GM19438 (cell line): Measurements from ENCODE around the gene CCDC171.

Source experiments
- ATAC-seq: cut with Tn5 transposase; IDR thresholded peaks from one replicate; pipeline ENCODE4 v1.9.1; 2021; ENCODE audit warnings: low read depth; ENCODE audit not compliant: unreplicated experiment

CCDC171 gene

GRCh38 chr9:15856591-15856990, 303.7 kb downstream of the CCDC171 start:
- ATAC-seq, result no peak

DNA sequence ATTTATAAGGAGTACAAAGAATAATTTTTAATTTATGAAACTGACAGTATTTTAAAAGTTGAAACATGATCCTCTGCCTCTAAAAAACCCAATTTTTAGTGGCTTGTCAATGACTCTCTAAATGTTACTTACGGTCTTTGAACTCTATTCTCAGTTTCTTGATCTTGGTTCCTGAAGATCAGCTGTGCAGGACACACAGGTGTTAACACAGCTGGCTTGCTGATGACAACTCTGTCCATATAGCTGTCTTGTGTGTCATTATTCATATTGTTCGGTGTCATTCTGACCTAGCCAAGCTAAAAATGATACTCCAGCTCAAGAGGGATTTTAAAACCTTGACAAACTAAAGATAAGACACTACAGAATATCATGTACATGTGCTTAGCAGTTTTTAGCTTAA, 314.5 kb downstream of the CCDC171 start:
- ATAC-seq, result no peak

- ATAC-seq, result no peak
Observed at GRCh38 chr9:15867988-15868387, 315.1 kb downstream of the CCDC171 start.

GRCh38 chr9:15873573-15874177, 320.8 kb downstream of the CCDC171 start:
- no peak for ATAC-seq

DNA sequence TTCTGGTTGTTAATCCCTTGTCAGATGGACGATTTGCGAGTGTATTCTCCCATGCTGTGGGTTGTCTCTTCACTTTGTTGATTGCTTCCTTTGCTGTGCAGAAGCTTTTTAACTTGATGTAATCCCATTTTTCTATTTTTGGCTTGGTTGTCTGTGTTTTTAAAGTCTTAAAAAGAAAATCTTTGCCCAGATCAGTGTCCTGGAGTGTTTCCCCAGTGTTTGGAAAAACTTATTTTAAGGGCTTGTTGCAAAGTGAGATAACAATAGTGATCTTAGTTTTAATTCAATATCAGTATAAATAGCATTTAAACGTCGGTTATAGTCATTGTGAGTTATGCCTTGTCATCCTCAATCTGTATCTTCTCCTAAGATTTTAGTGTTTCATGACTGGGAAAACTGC, 329.5 kb downstream of the CCDC171 start:
- ATAC-seq, result no peak

DNA sequence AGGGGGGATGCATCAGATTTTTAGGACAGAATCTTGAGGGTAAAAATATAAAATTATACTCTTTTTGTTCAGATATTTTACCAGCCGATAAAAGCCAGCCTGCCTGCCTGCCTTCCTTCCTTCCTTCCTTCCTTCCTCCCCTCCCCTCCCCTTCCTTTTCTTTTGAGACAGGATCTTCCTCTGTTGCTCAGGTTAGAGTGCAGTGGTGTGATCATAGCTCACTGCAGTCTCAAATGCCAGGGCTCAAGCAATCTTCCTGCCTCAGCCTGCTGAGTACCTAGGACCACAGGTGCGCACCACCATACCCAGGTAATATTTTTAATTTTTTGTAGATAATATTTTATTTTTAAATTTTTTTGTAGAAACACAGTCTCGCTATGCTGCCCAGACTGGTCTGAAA, 330.0 kb downstream of the CCDC171 start:
- ATAC-seq, result no peak

GRCh38 chr9:15885464-15885863, 332.6 kb downstream of the CCDC171 start:
- ATAC-seq, result no peak

DNA sequence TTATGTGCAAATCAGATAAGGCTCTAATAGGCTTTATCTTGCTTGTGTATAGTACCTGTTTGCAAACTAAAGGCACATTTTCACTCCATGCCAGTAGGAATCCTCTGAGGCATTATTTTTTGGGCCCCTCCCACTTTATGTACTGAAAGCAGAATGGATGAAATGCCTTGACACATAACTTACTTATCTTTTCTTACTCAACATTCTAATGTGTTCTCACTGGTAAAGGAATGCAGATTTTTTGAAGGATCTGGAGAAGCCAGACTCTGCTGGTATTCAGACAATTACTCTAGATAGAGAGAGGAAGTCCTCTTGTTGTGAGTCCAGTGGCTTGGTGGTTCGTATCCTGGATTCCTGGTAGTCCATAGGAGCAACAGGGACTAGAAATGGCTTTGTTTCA, 336.7 kb downstream of the CCDC171 start:
- ATAC-seq, result no peak

GRCh38 chr9:15901572-15901971, 348.7 kb downstream of the CCDC171 start:
- ATAC-seq, result no peak

DNA sequence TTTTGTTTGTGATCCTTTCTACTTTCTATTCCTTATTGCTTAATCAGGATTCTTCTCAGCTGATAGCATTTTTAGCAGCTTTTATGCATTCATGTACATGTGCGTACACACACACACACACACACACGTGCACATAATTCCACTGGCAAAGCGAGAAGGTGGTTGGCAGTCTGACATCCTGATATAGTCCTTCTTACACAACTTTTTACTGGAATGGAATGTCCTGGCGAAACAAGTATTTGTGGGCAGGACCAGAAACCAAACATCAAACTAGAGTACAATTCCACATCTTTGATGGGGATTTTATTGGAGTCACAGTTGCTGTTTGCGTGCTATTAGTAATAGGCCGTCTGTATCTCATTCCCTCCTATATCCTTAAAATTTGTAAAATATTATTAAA, 356.5 kb downstream of the CCDC171 start:
- ATAC-seq, result no peak

GRCh38 chr9:15915711-15916110, 362.9 kb downstream of the CCDC171 start:
- ATAC-seq, result no peak

- ATAC-seq, result no peak
Observed at GRCh38 chr9:15927161-15927560, 374.3 kb downstream of the CCDC171 start.

- ATAC-seq, result no peak
Observed at GRCh38 chr9:15935661-15936305, 382.9 kb downstream of the CCDC171 start.

DNA sequence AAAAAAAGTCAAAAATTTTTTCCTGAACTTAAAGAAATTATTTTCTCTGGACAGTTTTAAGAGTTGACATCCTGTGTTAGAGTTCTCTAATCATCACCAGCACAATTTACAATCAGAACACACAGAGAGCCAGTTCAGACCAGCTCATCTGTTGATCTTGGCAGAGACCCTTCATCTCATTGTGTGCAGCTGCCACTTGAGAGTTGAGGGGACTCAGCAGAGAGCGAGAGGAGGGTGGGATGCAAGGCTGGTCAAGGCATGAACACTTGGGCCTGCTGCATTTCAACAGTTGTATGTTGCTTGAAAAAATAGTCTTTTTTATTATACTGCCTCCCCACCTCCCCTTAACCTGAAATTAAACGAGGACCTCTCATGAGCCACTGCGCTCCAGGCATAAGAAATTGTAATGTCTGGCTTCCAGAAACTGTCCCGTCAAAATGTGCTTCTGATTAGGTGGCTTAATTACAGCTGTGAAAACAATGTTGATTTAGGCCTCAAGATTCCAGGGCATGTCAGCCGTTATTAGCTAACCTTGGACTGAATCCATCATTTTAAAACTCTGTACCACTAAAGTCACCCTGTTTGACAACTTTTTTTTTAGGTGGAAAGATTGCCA, 383.6 kb downstream of the CCDC171 start:
- ATAC-seq, result no peak

- ATAC-seq, result no peak
Observed at GRCh38 chr9:15942831-15943424, 390.1 kb downstream of the CCDC171 start.

DNA sequence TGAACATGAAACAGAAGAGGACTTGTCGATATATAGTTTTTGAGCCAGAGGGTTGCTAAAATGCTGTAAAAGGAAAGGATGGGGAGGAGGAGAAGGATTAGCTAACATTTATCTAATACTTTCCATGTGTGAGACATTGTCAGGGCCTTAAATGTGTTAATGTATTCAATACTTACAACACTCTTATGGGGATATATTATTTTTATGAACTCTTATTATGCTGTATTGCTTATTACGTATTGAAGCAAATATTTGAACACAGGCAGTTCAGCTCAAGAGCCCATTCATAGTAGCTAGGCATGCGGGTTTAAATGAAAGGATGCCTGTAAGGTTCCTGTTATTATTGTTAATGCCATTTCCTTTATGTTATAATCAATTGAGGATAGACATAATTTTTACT, 391.5 kb downstream of the CCDC171 start:
- ATAC-seq, result no peak

DNA sequence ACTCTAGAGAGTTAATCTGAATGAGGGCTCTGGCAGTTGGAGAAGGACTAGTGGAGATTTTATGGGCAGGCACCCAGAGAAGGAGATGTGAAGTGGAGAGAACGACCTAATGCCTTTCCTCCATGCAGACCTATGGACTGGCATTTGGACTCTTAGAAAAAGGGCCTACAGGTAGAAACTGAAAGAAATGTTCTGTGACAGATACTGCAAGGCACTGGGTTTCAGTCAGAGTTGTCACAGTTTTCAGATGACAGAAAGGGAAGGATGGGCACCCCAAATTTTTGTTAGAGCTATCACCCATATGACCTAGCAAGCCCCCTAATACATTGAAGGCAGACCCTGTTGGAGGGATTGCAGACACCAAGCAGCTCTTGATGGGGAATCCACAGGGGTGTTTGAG, 406.8 kb downstream of the CCDC171 start:
- ATAC-seq, result no peak

- no peak for ATAC-seq
Observed at GRCh38 chr9:15961217-15961616, 408.4 kb downstream of the CCDC171 start.

GRCh38 chr9:15965246-15965745, 412.5 kb downstream of the CCDC171 start:
- ATAC-seq, result no peak

GRCh38 chr9:15966471-15966870, 413.6 kb downstream of the CCDC171 start:
- ATAC-seq, result no peak

DNA sequence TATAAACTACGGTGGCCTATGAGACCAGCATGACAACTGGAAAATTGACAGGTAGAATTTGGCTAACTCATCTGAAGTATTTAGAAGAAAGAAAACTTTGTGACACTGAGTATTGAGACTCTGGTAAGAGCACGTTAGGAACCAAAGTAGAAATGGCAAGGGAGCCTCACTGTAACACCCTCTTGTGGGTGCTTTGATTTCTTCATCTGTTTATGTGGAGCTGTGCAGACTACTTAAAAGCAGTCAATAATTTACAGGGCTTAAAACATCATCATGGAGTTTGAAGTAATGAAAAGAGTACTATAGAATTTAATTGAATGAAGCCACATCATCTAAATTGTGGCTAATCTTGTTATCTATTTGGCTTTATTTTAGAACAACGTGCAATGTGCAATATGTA, 414.2 kb downstream of the CCDC171 start:
- ATAC-seq, result no peak

- ATAC-seq, result no peak
Observed at GRCh38 chr9:15972760-15973159, 419.9 kb downstream of the CCDC171 start.
